WERI-Rb-1 (cell line): ENCODE results near the gene CALN1.

Experiments used
- DNase-seq: peaks from one replicate; pipeline ENCODE4 v3.0.0-alpha.2; 2020
- H3K27ac ChIP-seq: fragments of 250-450 bp; sonication (Bioruptor Pico); 2 replicates; pipeline ENCODE4 v1.5.1; 2020; ENCODE audit warnings: mild to moderate bottlenecking, moderate library complexity
- H3K27me3 ChIP-seq: fragments of 250-450 bp; sonication (Bioruptor Pico); 2 replicates; pipeline ENCODE4 v1.5.1; 2021; ENCODE audit warnings: mild to moderate bottlenecking, low read depth, moderate library complexity; ENCODE audit not compliant: insufficient read depth, severe bottlenecking
- H3K36me3 ChIP-seq: fragments of 250-450 bp; sonication (Bioruptor Pico); 2 replicates; pipeline ENCODE4 v1.5.1; 2020; ENCODE audit warnings: mild to moderate bottlenecking, moderate library complexity
- H3K4me3 ChIP-seq: 2 replicates; pipeline ENCODE4 v1.5.1; 2011; ENCODE audit warnings: low read depth, mild to moderate bottlenecking, control low read depth, low read length
- H3K9me3 ChIP-seq: fragments of 250-450 bp; sonication (Bioruptor Pico); 2 replicates; pipeline ENCODE4 v1.5.1; 2021; ENCODE audit warnings: mild to moderate bottlenecking, moderate library complexity; ENCODE audit not compliant: severe bottlenecking
- TF ChIP-seq, protein P1 (sequence below): IDR thresholded peaks from 2 replicates; pipeline ENCODE4 v1.5.1; 2011; ENCODE audit warnings: low read depth, mild to moderate bottlenecking, control low read depth, inconsistent platforms, low read length

CALN1 gene

DNA sequence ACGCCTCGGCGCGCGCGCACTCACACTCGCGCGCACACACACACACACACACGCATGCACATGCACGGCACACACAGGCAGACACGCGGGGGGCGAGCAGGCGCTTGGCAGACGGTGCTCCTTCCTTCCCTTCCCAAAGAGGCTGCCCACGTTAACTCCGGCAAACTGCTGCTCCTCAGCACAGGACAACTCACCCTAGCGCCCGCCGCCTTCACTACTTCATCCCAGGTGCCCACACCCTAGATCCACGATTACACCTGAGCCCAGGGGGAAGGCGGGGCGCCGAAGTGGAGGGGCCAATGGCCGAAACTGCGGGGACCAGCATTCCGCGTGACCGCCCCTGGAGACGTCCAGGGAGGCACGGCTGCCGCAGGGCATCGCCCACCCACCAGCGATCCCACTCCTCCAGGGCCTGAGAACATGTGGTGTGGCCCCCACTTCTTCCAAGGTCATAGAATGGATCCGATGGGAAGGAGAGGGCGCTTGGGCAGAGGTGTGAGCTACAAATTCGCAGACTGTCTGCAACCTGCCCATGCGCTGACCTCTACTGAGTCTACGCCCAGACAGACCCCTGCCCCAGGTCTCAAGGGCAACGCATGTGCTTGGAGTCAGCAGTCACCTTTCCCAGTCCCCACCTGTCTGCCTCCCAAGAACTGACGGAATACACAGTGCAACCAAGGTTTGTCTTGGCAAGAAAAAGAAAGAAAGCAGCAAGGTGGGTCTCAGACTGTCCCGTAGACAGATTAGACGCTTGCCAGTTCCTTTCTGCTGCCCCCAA lies 74.6 kb downstream of the CALN1 start:
- Histone ChIP-seq H3K27me3 (peaks cover 58% of the 10 kb centered on the region), H3K27ac (no peak overlapping the region), H3K9me3 (no peaks in the 10 kb centered on the region), H3K4me3 (peak overlapping the region; percentile 6; the same call in 1 of the 2 replicates), H3K36me3 (no peaks in the 10 kb centered on the region)
- DNase-seq: no peak
- TF ChIP-seq, protein P1, sequence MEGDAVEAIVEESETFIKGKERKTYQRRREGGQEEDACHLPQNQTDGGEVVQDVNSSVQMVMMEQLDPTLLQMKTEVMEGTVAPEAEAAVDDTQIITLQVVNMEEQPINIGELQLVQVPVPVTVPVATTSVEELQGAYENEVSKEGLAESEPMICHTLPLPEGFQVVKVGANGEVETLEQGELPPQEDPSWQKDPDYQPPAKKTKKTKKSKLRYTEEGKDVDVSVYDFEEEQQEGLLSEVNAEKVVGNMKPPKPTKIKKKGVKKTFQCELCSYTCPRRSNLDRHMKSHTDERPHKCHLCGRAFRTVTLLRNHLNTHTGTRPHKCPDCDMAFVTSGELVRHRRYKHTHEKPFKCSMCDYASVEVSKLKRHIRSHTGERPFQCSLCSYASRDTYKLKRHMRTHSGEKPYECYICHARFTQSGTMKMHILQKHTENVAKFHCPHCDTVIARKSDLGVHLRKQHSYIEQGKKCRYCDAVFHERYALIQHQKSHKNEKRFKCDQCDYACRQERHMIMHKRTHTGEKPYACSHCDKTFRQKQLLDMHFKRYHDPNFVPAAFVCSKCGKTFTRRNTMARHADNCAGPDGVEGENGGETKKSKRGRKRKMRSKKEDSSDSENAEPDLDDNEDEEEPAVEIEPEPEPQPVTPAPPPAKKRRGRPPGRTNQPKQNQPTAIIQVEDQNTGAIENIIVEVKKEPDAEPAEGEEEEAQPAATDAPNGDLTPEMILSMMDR: no peak

GRCh38 chr7:72336632-72337389 lies 75.3 kb downstream of the CALN1 start:
- H3K27me3 ChIP-seq: peaks cover 58% of the 10 kb centered on the region
- H3K4me3 ChIP-seq: peak overlapping the region; percentile 6
- H3K36me3 ChIP-seq: no peaks in the 10 kb centered on the region
- DNase-seq: no peak
- TF ChIP-seq, protein P1: no peak
- H3K9me3 ChIP-seq: no peaks in the 10 kb centered on the region
- no peak overlapping the region for H3K27ac ChIP-seq

DNA sequence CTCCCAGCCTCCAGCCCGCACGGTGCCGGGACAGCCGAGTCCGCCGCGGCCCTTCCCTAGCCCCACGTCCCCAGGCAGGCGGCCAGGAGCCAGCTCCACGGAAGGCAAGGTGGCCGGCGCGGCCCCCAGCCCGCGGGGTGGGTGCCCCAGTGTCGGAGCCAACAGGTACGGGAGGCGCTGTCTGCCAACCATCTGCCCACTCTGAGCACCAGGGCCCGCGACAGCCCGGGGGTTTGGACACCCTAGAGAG lies 75.8 kb downstream of the CALN1 start:
- H3K9me3 ChIP-seq: peaks cover 1% of the 10 kb centered on the region
- no peak for DNase-seq
- H3K36me3 ChIP-seq: no peaks in the 10 kb centered on the region
- H3K4me3 ChIP-seq: no peak overlapping the region; the same call in 1 of the 2 replicates
- TF ChIP-seq, protein P1: no peak
- H3K27me3 ChIP-seq: peaks cover 58% of the 10 kb centered on the region
- H3K27ac ChIP-seq: no peak overlapping the region

GRCh38 chr7:72335561-72336381 lies 76.4 kb downstream of the CALN1 start:
- no peaks in the 10 kb centered on the region for H3K36me3 ChIP-seq
- peaks cover 57% of the 10 kb centered on the region for H3K27me3 ChIP-seq
- H3K4me3 ChIP-seq: no peak overlapping the region
- TF ChIP-seq, protein P1: no peak
- peaks cover 2% of the 10 kb centered on the region for H3K9me3 ChIP-seq
- DNase-seq: no peak
- no peak overlapping the region for H3K27ac ChIP-seq

DNA sequence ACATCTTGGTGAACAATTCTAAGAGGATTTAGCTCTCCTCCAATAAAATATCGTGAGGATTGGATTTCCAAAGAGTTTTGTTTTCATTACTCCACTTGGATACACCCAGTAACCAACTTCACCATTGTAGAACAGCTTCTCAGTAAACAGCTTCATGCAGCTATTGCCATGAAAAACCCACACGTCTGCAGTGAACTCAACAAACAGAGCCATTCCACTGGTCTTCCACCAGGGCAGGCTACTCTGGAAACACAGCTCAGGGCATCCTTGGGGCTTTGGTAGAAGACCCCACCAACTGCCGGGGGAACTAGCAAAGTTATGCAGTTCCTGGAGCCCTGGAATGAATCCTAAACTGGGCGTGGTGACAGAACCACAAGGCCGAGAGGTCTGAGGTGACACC lies 77.4 kb downstream of the CALN1 start:
- Histone ChIP-seq H3K27me3 (peaks cover 50% of the 10 kb centered on the region), H3K36me3 (no peaks in the 10 kb centered on the region), H3K9me3 (peaks cover 2% of the 10 kb centered on the region), H3K4me3 (no peak overlapping the region), H3K27ac (no peak overlapping the region)
- TF ChIP-seq, protein P1: no peak
- DNase-seq: no peak
